Mesenchymal stem cell (in vitro differentiated cells and primary cell): ENCODE measurements around the gene IL6ST.

Source experiments
- DNase-seq: peaks from one replicate; pipeline ENCODE4 v3.0.0-alpha.2; 2013
- H2AFZ ChIP-seq: one replicate; pipeline ENCODE4 v1.6.1; 2013; ENCODE audit warnings: low read depth, mild to moderate bottlenecking, control low read depth, inconsistent platforms, low read length, moderate library complexity
- H2AK5ac ChIP-seq: 2 replicates; pipeline ENCODE4 v1.6.1; 2013; ENCODE audit warnings: low read length, moderate library complexity, mild to moderate bottlenecking, inconsistent platforms; ENCODE audit not compliant: severe bottlenecking
- H2BK120ac ChIP-seq: one replicate; pipeline ENCODE4 v1.6.1; 2013; ENCODE audit warnings: low read depth, mild to moderate bottlenecking, inconsistent platforms, low read length, moderate library complexity
- H2BK12ac ChIP-seq, 2 experiments: one replicate each; pipeline ENCODE4 v1.6.1; 2013; ENCODE audit warnings: inconsistent platforms in 2 of 2, low read length in 2 of 2, mild to moderate bottlenecking in 2 of 2, moderate library complexity in 2 of 2, control low read depth in 1 of 2
- H2BK15ac ChIP-seq: one replicate; pipeline ENCODE4 v1.6.1; 2013; ENCODE audit warnings: mild to moderate bottlenecking, low read depth, inconsistent platforms; ENCODE audit not compliant: poor library complexity, severe bottlenecking
- H2BK5ac ChIP-seq: 2 replicates; pipeline ENCODE4 v1.6.1; 2013; ENCODE audit warnings: low read depth, mild to moderate bottlenecking, low read length, control low read depth, inconsistent platforms; ENCODE audit not compliant: poor library complexity, severe bottlenecking
- H3K14ac ChIP-seq, 2 experiments: one replicate each; pipeline ENCODE4 v1.6.1; 2013; ENCODE audit warnings: inconsistent platforms in 2 of 2, low read length in 2 of 2, control low read depth in 1 of 2, mild to moderate bottlenecking in 1 of 2, moderate library complexity in 1 of 2
- H3K18ac ChIP-seq, 2 experiments: one replicate each; pipeline ENCODE4 v1.6.1; 2013; ENCODE audit warnings: inconsistent platforms in 2 of 2, low read length in 2 of 2, control low read depth in 1 of 2, low read depth in 1 of 2, mild to moderate bottlenecking in 1 of 2
- H3K23ac ChIP-seq, 2 experiments: one replicate each; pipeline ENCODE4 v1.6.1; 2013; ENCODE audit warnings: inconsistent platforms in 2 of 2, low read length in 2 of 2, mild to moderate bottlenecking in 2 of 2, moderate library complexity in 2 of 2, control low read depth in 1 of 2
- H3K27ac ChIP-seq: 2 replicates; pipeline ENCODE4 v1.5.1; 2013; ENCODE audit warnings: mild to moderate bottlenecking, moderate library complexity, low read length, control low read depth, inconsistent platforms; ENCODE audit not compliant: poor library complexity, severe bottlenecking
- H3K27me3 ChIP-seq, 2 experiments: 2 replicates each; pipeline versions ENCODE4 v1.6.1 to v1.7.0; 2013; ENCODE audit warnings: low read length in 2 of 2, mild to moderate bottlenecking in 2 of 2, moderate library complexity in 2 of 2, control low read depth in 1 of 2, inconsistent platforms in 1 of 2; ENCODE audit not compliant: control insufficient read depth in 1 of 2, insufficient read depth in 1 of 2
- H3K36me3 ChIP-seq, 2 experiments: 2 replicates each; pipeline versions ENCODE4 v1.6.1 to v1.7.0; 2013; ENCODE audit warnings: low read length in 2 of 2, control low read depth in 1 of 2, inconsistent platforms in 1 of 2, low read depth in 1 of 2, mild to moderate bottlenecking in 1 of 2; ENCODE audit not compliant: insufficient read depth in 2 of 2, control insufficient read depth in 1 of 2
- H3K4ac ChIP-seq, 2 experiments: one replicate each; pipeline ENCODE4 v1.6.1; 2013; ENCODE audit warnings: inconsistent platforms in 2 of 2, low read length in 2 of 2, mild to moderate bottlenecking in 2 of 2, moderate library complexity in 2 of 2, control low read depth in 1 of 2, low read depth in 1 of 2
- H3K4me1 ChIP-seq: 2 replicates; pipeline ENCODE4 v1.6.1; 2013; ENCODE audit warnings: low read depth, low read length, control low read depth; ENCODE audit not compliant: control insufficient read depth, insufficient read depth
- H3K4me2 ChIP-seq: 2 replicates; pipeline ENCODE4 v1.6.1; 2013; ENCODE audit warnings: low read length, mild to moderate bottlenecking, inconsistent platforms; ENCODE audit not compliant: poor library complexity, severe bottlenecking
- H3K4me3 ChIP-seq, 2 experiments: 2 replicates each; pipeline versions ENCODE4 v1.5.1 to v1.7.0; 2013; ENCODE audit warnings: low read length in 2 of 2, mild to moderate bottlenecking in 2 of 2, control low read depth in 1 of 2, low read depth in 1 of 2; ENCODE audit not compliant: insufficient read depth in 1 of 2
- H3K79me1 ChIP-seq: replicated peaks from 2 replicates; pipeline ENCODE4 v1.6.1; 2013; ENCODE audit warnings: mild to moderate bottlenecking, control low read depth, low read length, inconsistent platforms; ENCODE audit not compliant: poor library complexity, severe bottlenecking
- H3K9ac ChIP-seq: 2 replicates; pipeline ENCODE4 v1.7.0; 2013; ENCODE audit warnings: mild to moderate bottlenecking, low read length, moderate library complexity
- H3K9me3 ChIP-seq: 2 replicates; pipeline ENCODE4 v1.7.0; 2013; ENCODE audit warnings: mild to moderate bottlenecking, low read length; ENCODE audit not compliant: control insufficient read depth
- H4K8ac ChIP-seq: one replicate; pipeline ENCODE4 v1.6.1; 2013; ENCODE audit warnings: inconsistent platforms, mild to moderate bottlenecking, low read length, moderate library complexity
- H4K91ac ChIP-seq: one replicate; pipeline ENCODE4 v1.6.1; 2013; ENCODE audit warnings: mild to moderate bottlenecking, low read length, inconsistent platforms
- WGBS: methylation state at CpG from one replicate; pipeline ENCODE4 v1.1.7; 2013; ENCODE audit warnings: mixed read lengths; 5-methylcytosine and 5-hydroxymethylcytosine counted together

The IL6ST gene

DNA sequence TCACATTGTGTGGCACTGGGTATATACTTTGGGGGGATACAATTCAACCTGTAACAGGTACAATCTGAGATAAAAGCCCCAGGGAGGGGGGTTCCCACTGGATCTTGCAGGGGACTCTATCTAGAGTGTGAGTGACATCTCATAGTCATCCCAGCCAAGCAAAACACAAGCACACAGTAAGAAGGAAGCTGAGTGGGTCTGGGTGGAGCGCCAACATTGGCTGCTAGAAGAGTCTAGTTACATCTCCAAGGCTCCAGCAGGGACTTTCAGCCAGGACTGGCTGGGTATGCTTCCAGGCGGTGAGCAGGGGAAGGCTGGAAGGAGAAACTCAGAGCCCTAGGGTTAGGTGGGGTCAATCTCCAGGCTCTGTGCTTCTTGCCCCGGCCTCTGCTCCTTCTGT is 90.6 kb downstream of the IL6ST start:
- H3K27me3 ChIP-seq = no peaks in the 10 kb centered on the region
- H3K4me1 ChIP-seq = peaks cover 9% of the 10 kb centered on the region
- no peak overlapping the region for H3K27ac ChIP-seq
- no peak overlapping the region for H2AK5ac ChIP-seq
- no peak overlapping the region for H4K91ac ChIP-seq
- H3K4ac ChIP-seq = no peak overlapping the region
- H3K18ac ChIP-seq = no peak overlapping the region
- no peaks in the 10 kb centered on the region for H3K79me1 ChIP-seq
- H3K9me3 ChIP-seq = no peaks in the 10 kb centered on the region
- no peak overlapping the region for H2AFZ ChIP-seq
- no peak overlapping the region for H2BK120ac ChIP-seq
- no peak overlapping the region for H3K14ac ChIP-seq
- H2BK5ac ChIP-seq = no peak overlapping the region
- H2BK15ac ChIP-seq = no peak overlapping the region
- H3K36me3 ChIP-seq = no peaks in the 10 kb centered on the region
- no peak overlapping the region for H3K4me3 ChIP-seq
- DNase-seq = no peak
- no peak overlapping the region for H4K8ac ChIP-seq
- no peak overlapping the region for H2BK12ac ChIP-seq
- H3K9ac ChIP-seq = no peak overlapping the region
- no peak overlapping the region for H3K4me2 ChIP-seq
- WGBS = 99% methylated on average over 3 of the region's 3 CpGs
- H3K23ac ChIP-seq = peak overlapping the region in 1 of 2 experiments; percentile 47

DNA sequence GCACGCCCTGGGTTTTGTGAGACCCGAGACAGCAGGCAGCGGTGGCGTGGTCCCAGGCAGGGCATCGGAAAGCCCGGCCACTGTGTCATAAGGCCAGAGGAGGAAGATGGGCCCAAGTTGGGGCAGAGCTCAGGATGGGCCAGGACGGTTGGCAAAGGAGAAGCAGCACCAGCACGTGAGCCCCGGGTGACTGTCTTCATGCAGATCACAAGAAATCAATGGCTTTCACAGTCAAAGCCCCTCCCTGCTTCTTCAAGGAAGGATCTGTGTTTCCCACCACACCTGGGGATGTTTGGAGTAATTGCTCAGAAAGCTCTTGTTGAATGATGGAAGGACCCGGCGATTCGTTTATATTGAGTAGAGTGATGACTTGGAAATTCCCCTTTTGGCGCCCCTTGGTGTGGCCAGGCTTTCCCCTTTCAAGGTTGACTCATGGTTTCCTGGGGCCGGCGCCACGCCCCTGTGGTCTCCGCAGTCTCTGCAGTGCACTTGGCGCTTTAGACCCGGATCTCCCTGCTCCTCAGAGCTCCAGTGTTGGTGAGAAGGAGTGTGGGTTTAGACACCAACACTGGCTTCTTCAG is 91.6 kb downstream of the IL6ST start:
- Histone ChIP-seq H2BK120ac (no peak overlapping the region), H3K27me3 (no peaks in the 10 kb centered on the region), H2AK5ac (no peak overlapping the region), H3K79me1 (no peaks in the 10 kb centered on the region), H3K4me3 (no peak overlapping the region), H3K9me3 (no peaks in the 10 kb centered on the region), H4K91ac (no peak overlapping the region), H3K4ac (no peak overlapping the region), H2AFZ (no peak overlapping the region), H3K23ac (no peak overlapping the region), H3K14ac (no peak overlapping the region), H3K4me2 (no peak overlapping the region), H3K9ac (no peak overlapping the region), H3K18ac (no peak overlapping the region), H3K4me1 (peaks cover 9% of the 10 kb centered on the region), H2BK5ac (no peak overlapping the region), H3K36me3 (no peaks in the 10 kb centered on the region), H2BK15ac (no peak overlapping the region), H4K8ac (no peak overlapping the region), H3K27ac (no peak overlapping the region), H2BK12ac (no peak overlapping the region)
- peak; percentile 69 for DNase-seq
- WGBS = 69% methylated on average over 17 of the region's 19 CpGs

- no peak overlapping the region for H2AK5ac ChIP-seq
- H3K23ac ChIP-seq = no peak overlapping the region
- H2AFZ ChIP-seq = no peak overlapping the region
- H2BK15ac ChIP-seq = no peak overlapping the region
- H3K9me3 ChIP-seq = no peaks in the 10 kb centered on the region
- H2BK120ac ChIP-seq = no peak overlapping the region
- no peak overlapping the region for H3K18ac ChIP-seq
- no peak for DNase-seq
- H3K9ac ChIP-seq = no peak overlapping the region
- H3K4me1 ChIP-seq = peaks cover 12% of the 10 kb centered on the region
- no peaks in the 10 kb centered on the region for H3K27me3 ChIP-seq
- H2BK12ac ChIP-seq = no peak overlapping the region
- no peak overlapping the region for H3K27ac ChIP-seq
- H2BK5ac ChIP-seq = no peak overlapping the region
- H4K8ac ChIP-seq = no peak overlapping the region
- no peaks in the 10 kb centered on the region for H3K36me3 ChIP-seq
- WGBS = 89% methylated on average over 5 of the region's 5 CpGs
- no peaks in the 10 kb centered on the region for H3K79me1 ChIP-seq
- no peak overlapping the region for H3K4me3 ChIP-seq
- H3K14ac ChIP-seq = no peak overlapping the region
- H3K4me2 ChIP-seq = no peak overlapping the region
- H3K4ac ChIP-seq = no peak overlapping the region
- H4K91ac ChIP-seq = no peak overlapping the region
These were observed 92.1 kb downstream of the IL6ST start for GRCh38 chr5:55902696-55903095.

- no peak overlapping the region for H3K23ac ChIP-seq
- no peak for DNase-seq
These were observed 94.0 kb downstream of the IL6ST start for GRCh38 chr5:55900776-55901175.

More at GRCh38 chr5:55900776-55901175, 94.0 kb downstream of the IL6ST start:
- Histone ChIP-seq H4K91ac (no peak overlapping the region), H3K4me2 (no peak overlapping the region), H3K27ac (no peak overlapping the region), H3K27me3 (no peaks in the 10 kb centered on the region), H3K14ac (no peak overlapping the region), H2BK5ac (no peak overlapping the region), H3K18ac (no peak overlapping the region), H2BK120ac (no peak overlapping the region), H3K9ac (no peak overlapping the region), H2BK15ac (no peak overlapping the region), H4K8ac (no peak overlapping the region), H2AK5ac (no peak overlapping the region), H3K36me3 (no peaks in the 10 kb centered on the region), H3K9me3 (no peaks in the 10 kb centered on the region), H2AFZ (no peak overlapping the region), H3K79me1 (no peaks in the 10 kb centered on the region), H3K4ac (no peak overlapping the region), H3K4me1 (peaks cover 17% of the 10 kb centered on the region), H3K4me3 (no peak overlapping the region), H2BK12ac (no peak overlapping the region)
